Fibroblast of the conjunctiva (primary cell): Measurements from ENCODE around the gene ABCC5.
A peak's percentile ranks its signal among the peaks of the same experiment; 100 is the strongest.
"Not testable (repeated sequence)": the region's sequence is repeated elsewhere in the genome, so short reads cannot be mapped to it uniquely, and the experiment has no call there.

ENCODE experiments used
- DNase-seq: peaks from one replicate; pipeline ENCODE4 v3.0.0-alpha.2; 2010; ENCODE audit warnings: low read depth

ABCC5 gene

DNA sequence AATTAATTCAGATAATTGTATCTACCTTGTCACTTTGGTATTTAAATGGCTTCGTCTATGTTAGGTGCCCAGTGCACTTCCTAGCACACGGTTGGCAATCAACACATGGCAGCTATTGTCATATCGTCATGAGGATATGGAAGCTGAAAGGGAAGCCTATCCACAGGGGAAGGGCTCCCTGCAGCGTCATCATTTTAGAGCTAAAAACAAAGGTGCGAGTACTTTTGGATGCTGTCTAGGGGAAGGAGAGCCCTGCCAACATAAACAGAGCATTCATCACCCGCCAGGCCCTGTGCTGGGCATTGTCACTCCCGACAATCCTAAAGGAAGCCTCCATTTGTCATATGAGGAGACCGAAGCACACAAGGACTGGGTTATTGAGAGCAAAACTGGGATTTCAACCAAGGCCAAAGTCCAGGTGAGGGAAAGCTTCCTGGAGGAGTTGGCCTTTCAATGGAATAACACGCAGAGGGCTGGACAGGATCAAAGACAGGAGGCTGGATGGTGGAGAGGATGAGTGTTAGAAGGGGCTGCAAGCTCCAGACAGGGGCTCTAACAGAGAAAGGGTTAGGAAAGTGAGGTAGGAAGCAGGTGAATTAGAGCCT is 125.0 kb downstream of the ABCC5 start:
- no peak for DNase-seq

- DNase-seq: no peak
Observed at GRCh38 chr3:183885766-183886165, 131.9 kb downstream of the ABCC5 start.

DNA sequence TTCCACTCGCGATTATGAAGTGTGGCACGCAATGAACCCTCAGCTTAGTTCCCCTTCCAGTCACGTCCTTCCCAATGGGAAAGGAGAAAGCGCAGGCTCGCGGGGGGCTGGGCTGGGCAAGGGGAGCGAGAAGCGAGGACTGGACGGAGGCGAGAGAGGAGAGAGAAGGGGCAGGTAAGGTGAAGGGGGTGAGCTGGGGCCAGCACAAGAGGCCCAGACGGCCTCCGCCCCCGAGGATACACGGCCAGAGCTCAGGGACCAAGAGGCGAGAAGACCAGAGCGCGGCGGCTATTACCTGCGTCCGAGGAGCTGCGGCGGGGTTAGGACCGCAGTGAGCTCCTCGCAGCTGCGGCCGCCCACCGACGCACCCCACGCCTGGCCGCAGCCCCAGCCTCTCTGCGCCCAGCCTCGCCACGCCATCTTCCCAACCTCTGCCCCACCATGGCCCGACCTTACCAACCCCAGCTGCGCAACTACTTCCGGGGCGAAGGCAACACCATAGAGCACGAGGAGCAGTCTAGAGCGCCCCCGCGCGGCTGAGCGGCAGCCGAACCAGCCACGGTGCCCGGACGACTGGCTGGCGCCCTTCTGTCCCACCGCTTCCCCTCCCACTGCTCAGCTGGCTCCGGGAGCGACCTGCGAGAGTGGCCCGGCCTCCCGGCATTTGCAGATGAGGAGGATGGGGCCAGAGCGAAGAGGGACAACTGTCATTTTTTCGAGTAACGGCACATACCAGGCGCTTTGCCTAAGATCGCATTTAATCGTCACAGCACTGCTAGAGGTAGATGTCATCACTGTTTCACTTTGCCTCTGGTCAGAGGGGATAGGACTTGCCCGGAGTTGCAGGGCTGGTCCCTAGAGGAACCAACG is 133.0 kb downstream of the ABCC5 start, which contains the start of gene PARL:
TSS of gene PARL (minus strand) at position 454 of the 870 bp plus-strand sequence. CDS start at position 420, 34 bp downstream.
- DNase-seq: peak; percentile 83

GRCh38 chr3:183884097-183884426 is 133.6 kb downstream of the ABCC5 start:
- DNase-seq: no peak

- DNase-seq: no peak
Observed at GRCh38 chr3:183883291-183884096, 134.2 kb downstream of the ABCC5 start.

- DNase-seq: no peak
Observed at GRCh38 chr3:183880121-183880520, 137.6 kb downstream of the ABCC5 start.

DNA sequence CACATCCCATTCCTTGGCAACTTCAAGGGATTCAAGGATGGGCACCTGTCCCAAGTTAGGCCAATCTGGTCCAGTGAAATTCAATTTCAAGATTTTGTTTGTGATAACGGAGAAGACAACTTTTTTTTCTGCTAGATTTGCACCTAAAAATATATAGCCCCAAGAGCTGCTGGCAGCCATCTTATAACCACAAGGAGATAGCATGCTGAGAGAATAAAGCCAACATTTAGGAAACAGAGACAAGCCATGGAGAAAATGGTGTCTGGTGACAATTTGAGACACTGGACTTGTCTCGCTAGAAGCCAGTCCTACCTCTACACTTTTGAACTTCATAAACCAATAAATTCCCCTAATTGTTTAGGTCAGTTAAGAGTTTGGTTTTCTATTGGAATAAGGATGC is 138.4 kb downstream of the ABCC5 start:
- no peak for DNase-seq

- DNase-seq: no peak
Observed at GRCh38 chr3:183878071-183878470, 139.6 kb downstream of the ABCC5 start.

DNA sequence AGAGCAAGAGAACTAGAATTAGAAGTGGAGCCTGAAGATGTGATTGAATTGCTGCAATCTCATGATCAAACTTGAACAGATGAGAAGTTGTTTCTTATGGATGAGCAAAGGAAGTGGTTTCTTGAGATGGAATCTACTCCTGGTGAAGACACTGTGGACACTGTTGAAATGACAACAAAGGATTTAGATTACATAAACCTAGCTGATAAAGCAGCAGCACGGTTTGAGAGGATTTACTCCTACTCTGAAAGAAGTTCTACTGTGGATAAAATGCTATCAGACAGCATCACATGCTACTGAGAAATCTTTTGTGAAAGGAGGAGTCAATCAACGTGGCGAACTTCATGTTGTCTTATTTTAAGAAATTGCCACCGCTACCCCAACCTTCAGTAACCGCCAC is 140.5 kb downstream of the ABCC5 start:
- not testable (repeated sequence) for DNase-seq

DNA sequence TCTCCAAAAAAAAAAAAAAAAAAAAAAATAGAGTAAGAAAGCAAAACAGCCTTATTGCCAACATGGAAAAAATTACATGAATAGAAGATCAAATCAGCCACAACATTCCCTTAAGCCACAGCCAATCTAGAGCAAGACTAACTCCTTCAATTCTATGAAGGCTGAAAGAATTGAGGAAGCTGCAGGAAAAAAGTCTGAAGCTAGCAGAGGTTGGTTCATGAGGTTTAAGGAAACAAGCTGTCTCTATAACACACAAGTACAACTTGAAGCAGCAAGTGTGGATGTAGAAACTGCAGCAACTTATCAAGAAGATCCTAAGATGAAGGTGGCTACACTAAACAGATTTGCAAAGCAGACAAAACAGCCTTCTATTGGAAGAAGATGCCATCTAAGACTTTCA is 142.3 kb downstream of the ABCC5 start:
- no peak for DNase-seq

DNA sequence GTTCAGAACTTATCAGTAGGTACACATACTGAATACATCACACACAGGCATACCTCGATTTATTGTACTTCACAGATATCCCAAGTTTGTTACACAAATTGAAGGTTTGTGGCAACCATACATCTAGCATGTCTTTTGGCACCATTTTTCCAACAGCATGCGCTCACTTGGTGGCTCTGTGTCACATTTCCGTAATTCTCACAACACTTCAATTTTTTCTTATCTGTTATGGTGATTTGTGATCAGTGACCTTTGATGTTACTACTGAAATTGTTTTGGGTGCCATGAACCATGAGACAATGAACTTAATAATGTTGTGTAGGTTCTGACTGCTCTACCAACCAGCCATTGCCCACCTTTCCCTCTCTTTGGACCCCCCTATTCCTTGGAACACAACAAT is 143.8 kb downstream of the ABCC5 start:
- DNase-seq: no peak

DNA sequence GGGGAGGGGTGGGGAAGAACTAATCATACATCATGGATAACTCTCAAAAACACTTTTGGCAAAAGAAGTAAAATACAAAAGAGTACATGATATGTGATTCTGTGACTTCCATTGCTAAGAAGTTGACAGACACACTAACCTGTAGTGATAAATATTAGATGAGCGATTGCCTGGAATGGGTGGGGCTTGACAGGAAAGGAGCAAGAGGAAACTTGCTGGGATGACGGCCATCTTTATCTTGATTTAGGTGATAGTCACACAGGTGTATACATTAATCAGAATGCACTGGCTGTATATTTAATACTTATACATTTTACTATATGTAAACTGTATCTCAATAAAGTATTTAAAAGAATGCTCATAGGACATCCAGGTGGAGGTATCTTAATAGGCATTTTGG is 146.1 kb downstream of the ABCC5 start:
- no peak for DNase-seq

DNA sequence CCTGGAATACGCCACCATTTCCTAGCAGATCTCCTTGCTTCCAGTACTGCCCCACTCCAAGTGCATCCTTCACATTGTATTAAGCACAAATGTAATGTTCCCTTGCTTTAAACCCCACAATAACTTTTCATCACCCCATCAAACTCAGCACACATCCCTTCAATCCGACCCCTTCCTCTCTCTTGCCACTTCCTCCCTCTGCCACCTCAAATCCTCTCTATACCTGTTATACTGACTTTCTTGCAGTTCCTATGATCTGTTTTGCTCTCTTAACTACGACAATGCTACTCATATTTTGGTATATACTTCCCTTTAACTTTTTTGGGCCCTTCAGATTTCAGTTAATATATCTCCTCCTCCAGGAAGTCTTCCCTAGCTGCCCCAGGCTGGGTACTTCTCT is 147.1 kb downstream of the ABCC5 start:
- DNase-seq: no peak
